Measurements from ENCODE around the gene TAP1. TPM values are rescaled to one million over a fixed set of nuclear protein-coding genes. Genes with fewer than 3 reads are reported as not detected.

Gene TAP1
- total and polyA plus RNA-seq, 9 of the 15 experiments (the other 6 are each of a cell fraction or from before 2014, with no cell fraction given): 1.3 to 6.0 (median 4.2) TPM

DNA sequence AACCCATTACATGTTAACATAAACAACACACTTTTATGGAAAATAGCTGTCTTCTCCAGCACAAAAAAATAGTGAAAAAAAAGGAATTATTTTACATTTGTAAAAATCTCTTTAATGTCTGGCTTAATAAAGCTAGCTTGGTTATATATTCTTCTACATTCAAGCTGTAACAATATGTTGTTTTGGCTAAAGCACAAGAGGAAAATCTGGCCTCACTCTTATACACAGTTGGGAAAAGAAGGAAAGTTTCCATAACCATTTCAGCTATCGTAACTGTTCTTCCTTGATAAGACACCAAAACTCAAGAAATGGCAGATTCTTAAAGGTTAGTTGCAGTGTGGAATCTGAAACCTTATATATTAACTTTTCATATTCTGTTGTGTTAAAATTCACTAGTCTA lies 44.3 kb downstream of the TAP1 start (continued):
- TF ChIP-seq, protein P1, sequence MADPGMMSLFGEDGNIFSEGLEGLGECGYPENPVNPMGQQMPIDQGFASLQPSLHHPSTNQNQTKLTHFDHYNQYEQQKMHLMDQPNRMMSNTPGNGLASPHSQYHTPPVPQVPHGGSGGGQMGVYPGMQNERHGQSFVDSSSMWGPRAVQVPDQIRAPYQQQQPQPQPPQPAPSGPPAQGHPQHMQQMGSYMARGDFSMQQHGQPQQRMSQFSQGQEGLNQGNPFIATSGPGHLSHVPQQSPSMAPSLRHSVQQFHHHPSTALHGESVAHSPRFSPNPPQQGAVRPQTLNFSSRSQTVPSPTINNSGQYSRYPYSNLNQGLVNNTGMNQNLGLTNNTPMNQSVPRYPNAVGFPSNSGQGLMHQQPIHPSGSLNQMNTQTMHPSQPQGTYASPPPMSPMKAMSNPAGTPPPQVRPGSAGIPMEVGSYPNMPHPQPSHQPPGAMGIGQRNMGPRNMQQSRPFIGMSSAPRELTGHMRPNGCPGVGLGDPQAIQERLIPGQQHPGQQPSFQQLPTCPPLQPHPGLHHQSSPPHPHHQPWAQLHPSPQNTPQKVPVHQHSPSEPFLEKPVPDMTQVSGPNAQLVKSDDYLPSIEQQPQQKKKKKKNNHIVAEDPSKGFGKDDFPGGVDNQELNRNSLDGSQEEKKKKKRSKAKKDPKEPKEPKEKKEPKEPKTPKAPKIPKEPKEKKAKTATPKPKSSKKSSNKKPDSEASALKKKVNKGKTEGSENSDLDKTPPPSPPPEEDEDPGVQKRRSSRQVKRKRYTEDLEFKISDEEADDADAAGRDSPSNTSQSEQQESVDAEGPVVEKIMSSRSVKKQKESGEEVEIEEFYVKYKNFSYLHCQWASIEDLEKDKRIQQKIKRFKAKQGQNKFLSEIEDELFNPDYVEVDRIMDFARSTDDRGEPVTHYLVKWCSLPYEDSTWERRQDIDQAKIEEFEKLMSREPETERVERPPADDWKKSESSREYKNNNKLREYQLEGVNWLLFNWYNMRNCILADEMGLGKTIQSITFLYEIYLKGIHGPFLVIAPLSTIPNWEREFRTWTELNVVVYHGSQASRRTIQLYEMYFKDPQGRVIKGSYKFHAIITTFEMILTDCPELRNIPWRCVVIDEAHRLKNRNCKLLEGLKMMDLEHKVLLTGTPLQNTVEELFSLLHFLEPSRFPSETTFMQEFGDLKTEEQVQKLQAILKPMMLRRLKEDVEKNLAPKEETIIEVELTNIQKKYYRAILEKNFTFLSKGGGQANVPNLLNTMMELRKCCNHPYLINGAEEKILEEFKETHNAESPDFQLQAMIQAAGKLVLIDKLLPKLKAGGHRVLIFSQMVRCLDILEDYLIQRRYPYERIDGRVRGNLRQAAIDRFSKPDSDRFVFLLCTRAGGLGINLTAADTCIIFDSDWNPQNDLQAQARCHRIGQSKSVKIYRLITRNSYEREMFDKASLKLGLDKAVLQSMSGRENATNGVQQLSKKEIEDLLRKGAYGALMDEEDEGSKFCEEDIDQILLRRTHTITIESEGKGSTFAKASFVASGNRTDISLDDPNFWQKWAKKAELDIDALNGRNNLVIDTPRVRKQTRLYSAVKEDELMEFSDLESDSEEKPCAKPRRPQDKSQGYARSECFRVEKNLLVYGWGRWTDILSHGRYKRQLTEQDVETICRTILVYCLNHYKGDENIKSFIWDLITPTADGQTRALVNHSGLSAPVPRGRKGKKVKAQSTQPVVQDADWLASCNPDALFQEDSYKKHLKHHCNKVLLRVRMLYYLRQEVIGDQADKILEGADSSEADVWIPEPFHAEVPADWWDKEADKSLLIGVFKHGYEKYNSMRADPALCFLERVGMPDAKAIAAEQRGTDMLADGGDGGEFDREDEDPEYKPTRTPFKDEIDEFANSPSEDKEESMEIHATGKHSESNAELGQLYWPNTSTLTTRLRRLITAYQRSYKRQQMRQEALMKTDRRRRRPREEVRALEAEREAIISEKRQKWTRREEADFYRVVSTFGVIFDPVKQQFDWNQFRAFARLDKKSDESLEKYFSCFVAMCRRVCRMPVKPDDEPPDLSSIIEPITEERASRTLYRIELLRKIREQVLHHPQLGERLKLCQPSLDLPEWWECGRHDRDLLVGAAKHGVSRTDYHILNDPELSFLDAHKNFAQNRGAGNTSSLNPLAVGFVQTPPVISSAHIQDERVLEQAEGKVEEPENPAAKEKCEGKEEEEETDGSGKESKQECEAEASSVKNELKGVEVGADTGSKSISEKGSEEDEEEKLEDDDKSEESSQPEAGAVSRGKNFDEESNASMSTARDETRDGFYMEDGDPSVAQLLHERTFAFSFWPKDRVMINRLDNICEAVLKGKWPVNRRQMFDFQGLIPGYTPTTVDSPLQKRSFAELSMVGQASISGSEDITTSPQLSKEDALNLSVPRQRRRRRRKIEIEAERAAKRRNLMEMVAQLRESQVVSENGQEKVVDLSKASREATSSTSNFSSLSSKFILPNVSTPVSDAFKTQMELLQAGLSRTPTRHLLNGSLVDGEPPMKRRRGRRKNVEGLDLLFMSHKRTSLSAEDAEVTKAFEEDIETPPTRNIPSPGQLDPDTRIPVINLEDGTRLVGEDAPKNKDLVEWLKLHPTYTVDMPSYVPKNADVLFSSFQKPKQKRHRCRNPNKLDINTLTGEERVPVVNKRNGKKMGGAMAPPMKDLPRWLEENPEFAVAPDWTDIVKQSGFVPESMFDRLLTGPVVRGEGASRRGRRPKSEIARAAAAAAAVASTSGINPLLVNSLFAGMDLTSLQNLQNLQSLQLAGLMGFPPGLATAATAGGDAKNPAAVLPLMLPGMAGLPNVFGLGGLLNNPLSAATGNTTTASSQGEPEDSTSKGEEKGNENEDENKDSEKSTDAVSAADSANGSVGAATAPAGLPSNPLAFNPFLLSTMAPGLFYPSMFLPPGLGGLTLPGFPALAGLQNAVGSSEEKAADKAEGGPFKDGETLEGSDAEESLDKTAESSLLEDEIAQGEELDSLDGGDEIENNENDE (IDR thresholded peaks at IDR 0.05; ENCODE audit: low read depth, low read length): no peak
- TF ChIP-seq, protein P2, sequence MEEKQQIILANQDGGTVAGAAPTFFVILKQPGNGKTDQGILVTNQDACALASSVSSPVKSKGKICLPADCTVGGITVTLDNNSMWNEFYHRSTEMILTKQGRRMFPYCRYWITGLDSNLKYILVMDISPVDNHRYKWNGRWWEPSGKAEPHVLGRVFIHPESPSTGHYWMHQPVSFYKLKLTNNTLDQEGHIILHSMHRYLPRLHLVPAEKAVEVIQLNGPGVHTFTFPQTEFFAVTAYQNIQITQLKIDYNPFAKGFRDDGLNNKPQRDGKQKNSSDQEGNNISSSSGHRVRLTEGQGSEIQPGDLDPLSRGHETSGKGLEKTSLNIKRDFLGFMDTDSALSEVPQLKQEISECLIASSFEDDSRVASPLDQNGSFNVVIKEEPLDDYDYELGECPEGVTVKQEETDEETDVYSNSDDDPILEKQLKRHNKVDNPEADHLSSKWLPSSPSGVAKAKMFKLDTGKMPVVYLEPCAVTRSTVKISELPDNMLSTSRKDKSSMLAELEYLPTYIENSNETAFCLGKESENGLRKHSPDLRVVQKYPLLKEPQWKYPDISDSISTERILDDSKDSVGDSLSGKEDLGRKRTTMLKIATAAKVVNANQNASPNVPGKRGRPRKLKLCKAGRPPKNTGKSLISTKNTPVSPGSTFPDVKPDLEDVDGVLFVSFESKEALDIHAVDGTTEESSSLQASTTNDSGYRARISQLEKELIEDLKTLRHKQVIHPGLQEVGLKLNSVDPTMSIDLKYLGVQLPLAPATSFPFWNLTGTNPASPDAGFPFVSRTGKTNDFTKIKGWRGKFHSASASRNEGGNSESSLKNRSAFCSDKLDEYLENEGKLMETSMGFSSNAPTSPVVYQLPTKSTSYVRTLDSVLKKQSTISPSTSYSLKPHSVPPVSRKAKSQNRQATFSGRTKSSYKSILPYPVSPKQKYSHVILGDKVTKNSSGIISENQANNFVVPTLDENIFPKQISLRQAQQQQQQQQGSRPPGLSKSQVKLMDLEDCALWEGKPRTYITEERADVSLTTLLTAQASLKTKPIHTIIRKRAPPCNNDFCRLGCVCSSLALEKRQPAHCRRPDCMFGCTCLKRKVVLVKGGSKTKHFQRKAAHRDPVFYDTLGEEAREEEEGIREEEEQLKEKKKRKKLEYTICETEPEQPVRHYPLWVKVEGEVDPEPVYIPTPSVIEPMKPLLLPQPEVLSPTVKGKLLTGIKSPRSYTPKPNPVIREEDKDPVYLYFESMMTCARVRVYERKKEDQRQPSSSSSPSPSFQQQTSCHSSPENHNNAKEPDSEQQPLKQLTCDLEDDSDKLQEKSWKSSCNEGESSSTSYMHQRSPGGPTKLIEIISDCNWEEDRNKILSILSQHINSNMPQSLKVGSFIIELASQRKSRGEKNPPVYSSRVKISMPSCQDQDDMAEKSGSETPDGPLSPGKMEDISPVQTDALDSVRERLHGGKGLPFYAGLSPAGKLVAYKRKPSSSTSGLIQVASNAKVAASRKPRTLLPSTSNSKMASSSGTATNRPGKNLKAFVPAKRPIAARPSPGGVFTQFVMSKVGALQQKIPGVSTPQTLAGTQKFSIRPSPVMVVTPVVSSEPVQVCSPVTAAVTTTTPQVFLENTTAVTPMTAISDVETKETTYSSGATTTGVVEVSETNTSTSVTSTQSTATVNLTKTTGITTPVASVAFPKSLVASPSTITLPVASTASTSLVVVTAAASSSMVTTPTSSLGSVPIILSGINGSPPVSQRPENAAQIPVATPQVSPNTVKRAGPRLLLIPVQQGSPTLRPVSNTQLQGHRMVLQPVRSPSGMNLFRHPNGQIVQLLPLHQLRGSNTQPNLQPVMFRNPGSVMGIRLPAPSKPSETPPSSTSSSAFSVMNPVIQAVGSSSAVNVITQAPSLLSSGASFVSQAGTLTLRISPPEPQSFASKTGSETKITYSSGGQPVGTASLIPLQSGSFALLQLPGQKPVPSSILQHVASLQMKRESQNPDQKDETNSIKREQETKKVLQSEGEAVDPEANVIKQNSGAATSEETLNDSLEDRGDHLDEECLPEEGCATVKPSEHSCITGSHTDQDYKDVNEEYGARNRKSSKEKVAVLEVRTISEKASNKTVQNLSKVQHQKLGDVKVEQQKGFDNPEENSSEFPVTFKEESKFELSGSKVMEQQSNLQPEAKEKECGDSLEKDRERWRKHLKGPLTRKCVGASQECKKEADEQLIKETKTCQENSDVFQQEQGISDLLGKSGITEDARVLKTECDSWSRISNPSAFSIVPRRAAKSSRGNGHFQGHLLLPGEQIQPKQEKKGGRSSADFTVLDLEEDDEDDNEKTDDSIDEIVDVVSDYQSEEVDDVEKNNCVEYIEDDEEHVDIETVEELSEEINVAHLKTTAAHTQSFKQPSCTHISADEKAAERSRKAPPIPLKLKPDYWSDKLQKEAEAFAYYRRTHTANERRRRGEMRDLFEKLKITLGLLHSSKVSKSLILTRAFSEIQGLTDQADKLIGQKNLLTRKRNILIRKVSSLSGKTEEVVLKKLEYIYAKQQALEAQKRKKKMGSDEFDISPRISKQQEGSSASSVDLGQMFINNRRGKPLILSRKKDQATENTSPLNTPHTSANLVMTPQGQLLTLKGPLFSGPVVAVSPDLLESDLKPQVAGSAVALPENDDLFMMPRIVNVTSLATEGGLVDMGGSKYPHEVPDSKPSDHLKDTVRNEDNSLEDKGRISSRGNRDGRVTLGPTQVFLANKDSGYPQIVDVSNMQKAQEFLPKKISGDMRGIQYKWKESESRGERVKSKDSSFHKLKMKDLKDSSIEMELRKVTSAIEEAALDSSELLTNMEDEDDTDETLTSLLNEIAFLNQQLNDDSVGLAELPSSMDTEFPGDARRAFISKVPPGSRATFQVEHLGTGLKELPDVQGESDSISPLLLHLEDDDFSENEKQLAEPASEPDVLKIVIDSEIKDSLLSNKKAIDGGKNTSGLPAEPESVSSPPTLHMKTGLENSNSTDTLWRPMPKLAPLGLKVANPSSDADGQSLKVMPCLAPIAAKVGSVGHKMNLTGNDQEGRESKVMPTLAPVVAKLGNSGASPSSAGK (IDR thresholded peaks at IDR 0.05): no peak
- TF ChIP-seq MED1 (CRISPR knock-in tag; IDR thresholded peaks at IDR 0.05; ENCODE audit: borderline replicate concordance): no peak

Data from K562 (cell line).